SKM-1 (cell line): Measurements from ENCODE around the gene DUSP22.

ENCODE experiments used
- DNase-seq: peaks from one replicate; lab custom pipeline; 2025; ENCODE audit not compliant: unreplicated experiment; lab: John Stamatoyannopoulos, UW

Gene DUSP22

DNA sequence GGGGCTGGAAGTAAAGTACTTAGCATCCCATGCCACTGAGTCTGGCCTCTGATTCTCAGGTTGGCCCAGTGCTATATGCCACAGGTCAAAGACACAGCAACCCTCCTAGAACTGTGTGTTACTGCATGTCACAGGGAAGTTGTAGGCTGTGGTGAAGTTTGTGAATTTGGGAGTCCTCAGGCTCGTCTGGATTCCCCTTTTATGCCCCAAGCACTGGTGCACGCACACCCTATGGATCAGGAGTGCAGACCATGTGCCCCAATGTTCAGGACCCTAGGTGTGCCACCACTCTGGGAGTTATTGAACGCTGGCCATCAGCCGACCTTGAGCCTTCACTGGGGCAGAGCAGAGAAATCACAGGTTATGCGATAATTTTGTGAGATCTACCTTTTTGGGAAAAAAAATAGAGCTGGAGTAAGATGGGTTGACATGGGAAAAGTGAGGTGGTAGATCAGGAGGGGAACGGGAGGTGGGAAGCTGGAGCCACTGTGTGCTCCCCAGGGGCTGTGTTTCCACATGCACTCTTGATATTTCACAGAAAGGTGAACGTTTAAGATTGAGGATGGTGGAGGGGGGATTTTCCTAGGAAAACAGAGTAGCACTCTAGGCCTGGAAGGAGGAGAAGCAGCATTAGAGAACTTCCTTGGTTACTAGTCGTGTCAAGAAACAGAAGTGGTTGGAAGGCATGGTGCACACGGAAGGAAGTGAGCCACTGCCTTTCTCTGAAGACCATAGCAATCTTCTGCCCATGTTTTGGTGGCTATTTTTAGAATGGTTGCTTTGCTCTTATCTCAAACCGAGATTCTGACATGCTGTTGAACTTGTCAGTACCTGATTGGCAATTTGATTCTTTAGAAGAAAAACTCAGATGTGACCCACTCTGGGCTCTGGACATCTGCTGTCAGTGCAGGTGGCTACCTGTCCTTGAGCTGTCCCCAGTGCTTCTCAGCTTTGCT is 44.1 kb downstream of the DUSP22 start:
- no peak for DNase-seq

- DNase-seq = no peak
Observed at GRCh38 chr6:337805-338368, 45.6 kb downstream of the DUSP22 start.

- DNase-seq = no peak
Observed at GRCh38 chr6:338815-339262, 46.6 kb downstream of the DUSP22 start.

GRCh38 chr6:339480-339879 is 47.2 kb downstream of the DUSP22 start:
- no peak for DNase-seq

GRCh38 chr6:340186-340955 is 48.1 kb downstream of the DUSP22 start:
- DNase-seq = no peak

- no peak for DNase-seq
Observed at GRCh38 chr6:340991-341827, 48.9 kb downstream of the DUSP22 start.

DNA sequence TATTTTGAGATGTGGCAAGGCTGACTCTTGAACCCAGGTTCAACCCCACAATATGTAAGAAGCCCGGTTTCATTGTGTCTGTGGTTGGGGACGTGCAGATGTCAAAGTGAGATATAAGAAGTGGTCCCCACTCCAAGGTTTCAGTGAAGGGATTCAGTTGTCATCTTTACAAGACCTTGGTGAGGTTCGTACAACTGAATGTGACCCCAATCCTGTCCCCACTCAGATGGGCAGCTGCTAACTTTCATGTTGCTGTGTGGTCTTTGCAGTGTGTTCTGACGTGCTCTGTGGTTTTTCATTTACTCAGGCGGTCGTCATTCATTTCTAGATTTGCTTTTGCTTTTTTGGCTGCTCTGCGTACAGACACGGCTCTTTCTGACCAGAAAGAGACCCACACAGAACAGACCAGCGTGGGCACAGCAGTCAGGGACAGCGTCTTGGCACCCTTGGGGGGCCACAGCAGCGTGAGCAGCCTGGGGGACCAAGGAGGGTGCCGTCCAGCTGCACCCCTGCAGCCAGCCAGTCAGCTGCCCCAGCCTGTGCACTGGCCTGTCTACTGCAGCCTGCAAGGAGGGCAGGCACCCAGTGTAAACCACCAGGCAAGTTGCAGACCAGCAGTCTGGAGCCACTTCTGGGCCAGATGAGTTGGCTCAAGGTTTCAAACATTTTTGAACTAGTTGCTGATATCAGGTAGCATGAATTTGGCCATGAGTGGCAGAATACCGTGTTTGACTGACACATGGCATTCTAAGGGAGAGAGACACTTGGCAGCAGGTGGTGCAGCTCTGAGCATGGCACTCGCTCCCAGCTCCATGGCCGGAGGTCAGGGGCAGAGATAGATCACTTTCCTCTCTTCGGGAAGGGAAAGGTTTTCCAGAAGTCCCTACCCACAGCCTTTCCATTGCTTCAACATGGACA is 49.9 kb downstream of the DUSP22 start:
- DNase-seq = no peak

DNA sequence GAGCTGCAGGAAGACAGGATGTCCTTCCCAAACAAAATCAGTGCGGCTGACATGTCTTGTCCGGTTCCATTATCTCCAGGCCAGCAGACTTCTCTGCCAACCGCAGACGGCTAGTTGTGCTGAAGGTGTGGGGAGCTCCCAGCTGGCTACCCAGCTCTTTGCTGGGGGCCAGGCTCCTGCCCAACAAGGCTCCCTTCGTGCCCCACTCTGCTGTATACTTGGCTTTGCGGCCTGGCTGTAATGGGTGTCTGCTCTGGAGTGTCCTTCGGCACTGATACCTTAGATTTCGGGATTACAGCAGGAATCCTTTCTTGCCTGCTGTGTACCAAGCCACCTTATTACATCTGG is 50.5 kb downstream of the DUSP22 start:
- no peak for DNase-seq

GRCh38 chr6:343226-343935 is 51.1 kb downstream of the DUSP22 start:
- no peak for DNase-seq

DNA sequence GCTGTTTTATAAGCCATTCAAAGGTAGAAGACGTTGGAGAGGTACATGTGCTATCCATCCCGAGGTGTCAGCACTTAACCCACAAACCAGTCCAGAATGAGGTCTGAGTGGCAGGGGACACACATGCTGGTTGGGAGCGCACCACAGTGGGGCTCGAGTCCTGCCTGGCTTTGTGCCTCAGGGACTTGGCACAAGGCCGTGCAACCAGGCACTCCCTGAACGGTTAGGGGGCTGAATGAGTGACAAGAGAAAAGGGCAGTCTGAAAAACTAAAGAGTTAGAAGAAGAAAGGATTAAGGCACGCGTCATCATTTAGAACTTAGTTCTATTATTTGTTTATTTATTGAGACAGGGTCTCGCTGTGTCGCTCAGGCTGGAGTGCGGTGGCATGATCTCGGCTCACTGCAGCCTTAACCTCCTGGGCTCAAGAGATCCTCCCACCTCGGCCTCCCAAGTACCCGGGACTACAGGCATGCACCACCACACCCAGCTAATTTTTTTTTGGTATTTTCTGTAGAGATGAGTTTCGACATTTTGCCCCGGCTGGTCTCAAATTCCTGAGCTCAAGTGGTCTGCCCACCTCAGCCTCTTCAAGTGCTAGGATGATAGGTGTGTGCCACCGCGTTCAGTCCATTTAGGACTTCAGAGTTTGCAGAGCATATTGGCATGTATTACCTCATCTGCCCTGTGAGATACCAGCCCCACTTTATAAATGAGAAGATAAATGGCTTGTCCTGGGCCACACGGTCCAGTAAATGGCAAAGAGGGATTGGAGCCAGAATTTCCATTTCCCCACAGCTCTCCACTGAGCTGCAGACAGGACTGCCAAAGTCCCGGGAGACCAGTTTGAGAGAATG is 51.9 kb downstream of the DUSP22 start:
- DNase-seq = no peak

GRCh38 chr6:344816-345340 is 52.6 kb downstream of the DUSP22 start:
- DNase-seq = no peak

DNA sequence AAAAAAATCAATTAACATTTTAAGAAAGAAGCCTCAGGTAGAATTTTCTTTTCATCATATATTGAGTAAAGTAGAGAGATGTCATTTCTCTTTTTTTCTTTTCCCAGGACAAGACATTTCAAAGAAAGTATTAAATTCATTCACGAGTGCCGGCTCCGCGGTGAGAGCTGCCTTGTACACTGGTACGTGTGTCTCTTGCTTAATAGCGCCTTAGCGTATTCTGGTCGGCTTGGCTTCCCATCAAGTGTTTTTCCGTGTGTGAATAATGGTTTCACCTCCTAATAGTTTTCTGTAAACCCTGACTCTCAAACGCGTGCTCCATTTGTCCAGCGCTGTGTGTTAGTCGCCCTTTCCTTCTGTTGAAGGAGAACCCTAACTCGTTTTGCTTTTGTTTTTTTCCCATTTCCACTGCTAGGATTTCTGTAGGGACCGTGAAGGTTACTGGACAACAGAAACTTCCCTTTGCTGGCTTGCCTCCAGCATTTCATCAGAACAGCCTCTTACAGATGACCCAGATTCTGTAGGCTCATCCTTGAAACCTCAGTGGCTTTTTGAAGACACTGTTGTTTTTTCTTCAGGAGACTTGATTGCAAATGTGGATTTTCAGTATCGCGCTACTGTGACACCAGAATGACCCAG is 53.6 kb downstream of the DUSP22 start:
- DNase-seq = no peak

GRCh38 chr6:346386-347030 is 54.2 kb downstream of the DUSP22 start:
- no peak for DNase-seq

DNA sequence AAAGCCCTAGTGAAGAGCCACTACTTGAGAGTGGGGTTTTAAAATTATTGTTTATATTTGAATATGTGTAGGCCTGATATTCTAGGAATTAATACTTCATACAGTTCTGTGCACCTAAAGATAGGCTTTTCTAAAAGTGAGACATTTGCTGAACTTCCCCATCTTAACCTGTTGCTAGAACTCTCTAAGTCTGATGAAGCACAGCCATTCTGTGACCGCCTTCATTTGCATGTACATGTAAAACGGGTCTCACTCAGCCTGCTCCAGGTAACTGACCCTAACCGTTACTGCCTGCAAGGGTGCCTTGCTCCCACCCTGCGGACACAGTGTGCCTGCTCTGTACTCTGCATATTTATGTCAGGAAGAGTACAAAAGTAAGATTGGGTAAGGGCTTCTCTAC is 54.9 kb downstream of the DUSP22 start:
- no peak for DNase-seq

DNA sequence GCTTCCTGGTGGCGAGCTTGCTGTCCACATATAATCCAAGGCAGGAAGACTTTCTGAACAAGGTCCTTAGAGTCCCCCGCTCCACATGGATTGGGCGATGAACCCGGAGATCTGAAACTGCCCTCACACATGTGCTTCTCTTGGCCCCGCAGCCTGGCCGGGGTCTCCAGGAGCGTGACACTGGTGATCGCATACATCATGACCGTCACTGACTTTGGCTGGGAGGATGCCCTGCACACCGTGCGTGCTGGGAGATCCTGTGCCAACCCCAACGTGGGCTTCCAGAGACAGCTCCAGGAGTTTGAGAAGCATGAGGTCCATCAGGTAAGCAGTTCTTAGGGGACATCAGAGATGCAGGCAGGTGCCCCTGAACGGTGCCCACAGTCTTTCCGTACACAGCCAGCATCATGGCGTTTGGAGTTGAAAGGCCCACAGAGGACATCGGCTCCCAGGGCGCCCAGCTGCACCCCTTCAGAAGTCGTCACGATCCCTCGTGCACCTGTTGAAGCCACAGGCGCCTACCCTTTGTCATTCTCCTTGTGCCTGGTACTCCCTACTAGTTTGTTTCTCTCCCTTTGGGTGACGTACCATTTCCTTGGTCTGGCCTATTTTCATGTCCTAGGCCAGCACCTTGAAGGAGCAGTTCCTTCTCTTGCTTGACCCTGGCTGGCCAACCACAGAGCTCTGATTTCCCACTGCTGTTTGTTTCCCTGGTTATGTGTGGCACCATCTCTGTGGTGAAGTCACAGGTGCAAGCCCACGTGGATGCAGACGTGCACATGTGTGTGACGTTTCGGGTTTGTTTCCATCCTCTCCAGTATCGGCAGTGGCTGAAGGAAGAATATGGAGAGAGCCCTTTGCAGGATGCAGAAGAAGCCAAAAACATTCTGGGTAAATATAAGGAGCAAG is 55.9 kb downstream of the DUSP22 start:
- no peak for DNase-seq

- no peak for DNase-seq
Observed at GRCh38 chr6:348860-349396, 56.6 kb downstream of the DUSP22 start.
